ENCODE results near the gene GDAP2. TPM values are rescaled to one million over a fixed set of nuclear protein-coding genes. Genes with fewer than 3 reads are reported as not detected.

GDAP2 gene
- total RNA-seq, 1 donor from 2014 or later, result 21.5 TPM

DNA sequence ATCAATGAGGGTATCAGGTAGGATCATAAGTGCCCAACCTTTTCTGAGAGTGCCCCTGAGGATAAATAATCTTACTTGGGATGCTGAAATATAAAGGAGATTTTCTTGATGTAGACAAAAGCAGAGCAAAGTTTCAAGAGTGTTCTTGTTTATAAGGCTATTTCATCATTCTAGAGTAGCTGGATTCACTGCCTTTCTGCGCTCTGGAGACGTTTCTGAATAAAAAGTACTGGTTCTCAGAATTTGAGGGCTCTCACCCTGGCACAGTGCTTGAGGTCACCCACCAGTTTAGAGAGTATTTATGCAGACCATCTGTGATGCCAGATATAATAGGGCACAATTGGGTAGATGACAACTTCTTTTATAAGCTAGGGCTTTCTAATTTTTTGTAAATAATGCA lies 103.3 kb downstream of the GDAP2 start:
- TF ChIP-seq, protein P1, sequence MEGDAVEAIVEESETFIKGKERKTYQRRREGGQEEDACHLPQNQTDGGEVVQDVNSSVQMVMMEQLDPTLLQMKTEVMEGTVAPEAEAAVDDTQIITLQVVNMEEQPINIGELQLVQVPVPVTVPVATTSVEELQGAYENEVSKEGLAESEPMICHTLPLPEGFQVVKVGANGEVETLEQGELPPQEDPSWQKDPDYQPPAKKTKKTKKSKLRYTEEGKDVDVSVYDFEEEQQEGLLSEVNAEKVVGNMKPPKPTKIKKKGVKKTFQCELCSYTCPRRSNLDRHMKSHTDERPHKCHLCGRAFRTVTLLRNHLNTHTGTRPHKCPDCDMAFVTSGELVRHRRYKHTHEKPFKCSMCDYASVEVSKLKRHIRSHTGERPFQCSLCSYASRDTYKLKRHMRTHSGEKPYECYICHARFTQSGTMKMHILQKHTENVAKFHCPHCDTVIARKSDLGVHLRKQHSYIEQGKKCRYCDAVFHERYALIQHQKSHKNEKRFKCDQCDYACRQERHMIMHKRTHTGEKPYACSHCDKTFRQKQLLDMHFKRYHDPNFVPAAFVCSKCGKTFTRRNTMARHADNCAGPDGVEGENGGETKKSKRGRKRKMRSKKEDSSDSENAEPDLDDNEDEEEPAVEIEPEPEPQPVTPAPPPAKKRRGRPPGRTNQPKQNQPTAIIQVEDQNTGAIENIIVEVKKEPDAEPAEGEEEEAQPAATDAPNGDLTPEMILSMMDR (IDR thresholded peaks at IDR 0.05; ENCODE audit: unreplicated experiment), result no peak
- H3K27ac Mint-ChIP-seq (ENCODE audit: unreplicated experiment), result no peak overlapping the region
- H3K36me3 Mint-ChIP-seq (ENCODE audit: low read depth, unreplicated experiment), result peaks cover 4% of the 10 kb centered on the region
- peaks cover 3% of the 10 kb centered on the region for H3K27me3 Mint-ChIP-seq (ENCODE audit: unreplicated experiment)
- DNase-seq (ENCODE audit: low spot score), result no peak
- no peaks in the 10 kb centered on the region for H3K9me3 Mint-ChIP-seq (ENCODE audit: unreplicated experiment)
- no peaks in the 10 kb centered on the region for H3K4me1 Mint-ChIP-seq (ENCODE audit: unreplicated experiment)
- no peak overlapping the region for H3K4me3 Mint-ChIP-seq (ENCODE audit: unreplicated experiment)

DNA sequence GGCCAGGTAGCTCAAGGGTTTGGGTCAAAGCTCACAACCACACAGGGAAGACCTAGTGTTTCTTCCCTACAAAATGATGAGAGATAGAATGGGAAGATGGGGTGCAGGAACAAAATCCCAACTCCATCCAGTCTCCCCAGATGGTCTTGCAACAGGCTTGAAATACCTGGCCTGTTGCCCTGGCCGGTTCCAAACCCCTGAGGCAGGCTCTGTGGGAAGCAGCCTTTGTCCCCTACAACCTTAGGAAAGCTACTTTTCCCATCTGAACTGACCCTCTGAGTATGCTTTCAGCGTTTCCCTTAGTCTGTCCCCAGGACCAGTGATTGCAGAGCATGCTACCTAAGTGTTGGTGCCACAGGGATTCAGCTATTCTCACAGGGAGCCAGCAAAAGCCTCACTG lies 104.0 kb downstream of the GDAP2 start:
- TF ChIP-seq, protein P1 (IDR thresholded peaks at IDR 0.05; ENCODE audit: unreplicated experiment), result no peak
- Mint-ChIP-seq H3K9me3 (ENCODE audit: unreplicated experiment) (no peaks in the 10 kb centered on the region), H3K4me1 (ENCODE audit: unreplicated experiment) (no peaks in the 10 kb centered on the region), H3K4me3 (ENCODE audit: unreplicated experiment) (no peak overlapping the region), H3K27ac (ENCODE audit: unreplicated experiment) (no peak overlapping the region), H3K27me3 (ENCODE audit: unreplicated experiment) (peaks cover 3% of the 10 kb centered on the region), H3K36me3 (ENCODE audit: low read depth, unreplicated experiment) (peaks cover 4% of the 10 kb centered on the region)
- no peak for DNase-seq (ENCODE audit: low spot score)

DNA sequence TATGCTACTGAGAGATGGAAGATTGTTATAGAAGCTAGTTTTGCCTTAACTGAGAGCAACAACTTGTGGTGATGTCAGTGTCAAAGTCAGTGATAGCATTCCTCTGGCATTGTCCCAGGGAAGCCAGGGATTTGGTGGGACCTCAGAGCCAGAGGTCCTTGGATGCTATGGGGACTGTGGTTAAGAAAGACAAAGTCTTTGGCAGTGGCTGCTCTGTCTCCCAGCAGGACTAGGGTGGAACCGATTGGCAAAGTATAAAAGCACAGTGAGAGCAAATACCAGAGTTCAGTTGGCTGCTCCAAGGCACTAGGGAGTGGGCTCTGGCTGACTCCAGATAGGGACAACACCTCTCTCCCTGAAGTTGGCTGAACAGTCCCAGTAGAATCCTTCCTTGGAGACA lies 104.8 kb downstream of the GDAP2 start:
- no peak for DNase-seq (ENCODE audit: low spot score)
- H3K27me3 Mint-ChIP-seq (ENCODE audit: unreplicated experiment), result peaks cover 3% of the 10 kb centered on the region
- TF ChIP-seq, protein P1 (IDR thresholded peaks at IDR 0.05; ENCODE audit: unreplicated experiment), result no peak
- H3K9me3 Mint-ChIP-seq (ENCODE audit: unreplicated experiment), result no peaks in the 10 kb centered on the region
- no peak overlapping the region for H3K27ac Mint-ChIP-seq (ENCODE audit: unreplicated experiment)
- no peak overlapping the region for H3K4me3 Mint-ChIP-seq (ENCODE audit: unreplicated experiment)
- H3K4me1 Mint-ChIP-seq (ENCODE audit: unreplicated experiment), result no peaks in the 10 kb centered on the region
- peaks cover 4% of the 10 kb centered on the region for H3K36me3 Mint-ChIP-seq (ENCODE audit: low read depth, unreplicated experiment)

- no peak overlapping the region for H3K27ac Mint-ChIP-seq (ENCODE audit: unreplicated experiment)
Measured at GRCh38 chr1:117821774-117822482, 107.5 kb downstream of the GDAP2 start.

DNA sequence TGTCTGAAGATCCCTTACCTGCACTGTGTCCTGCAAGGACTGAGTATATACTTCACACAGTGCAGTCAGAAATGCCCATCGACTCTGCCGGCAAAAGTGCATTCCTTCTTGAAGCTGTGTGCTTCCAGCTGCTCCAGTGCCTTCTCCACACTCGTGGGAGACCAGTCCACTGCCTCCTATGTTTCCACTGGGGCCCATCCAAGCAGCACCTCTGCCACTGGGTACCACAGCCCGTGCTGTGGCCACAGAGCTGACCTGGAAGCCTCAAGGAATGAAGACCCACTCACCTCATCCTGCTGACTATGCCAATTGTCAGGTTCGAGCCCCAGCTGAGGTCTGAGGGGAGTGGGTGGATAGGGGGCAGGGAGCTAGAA lies 108.1 kb downstream of the GDAP2 start:
- Mint-ChIP-seq H3K36me3 (ENCODE audit: low read depth, unreplicated experiment) (peaks cover 4% of the 10 kb centered on the region), H3K4me3 (ENCODE audit: unreplicated experiment) (no peak overlapping the region), H3K4me1 (ENCODE audit: unreplicated experiment) (no peaks in the 10 kb centered on the region), H3K27ac (ENCODE audit: unreplicated experiment) (no peak overlapping the region), H3K9me3 (ENCODE audit: unreplicated experiment) (no peaks in the 10 kb centered on the region), H3K27me3 (ENCODE audit: unreplicated experiment) (peaks cover 2% of the 10 kb centered on the region)
- TF ChIP-seq, protein P1 (IDR thresholded peaks at IDR 0.05; ENCODE audit: unreplicated experiment), result no peak
- DNase-seq (ENCODE audit: low spot score), result no peak

More at GRCh38 chr1:117821774-117822482, 107.5 kb downstream of the GDAP2 start:
- H3K4me3 Mint-ChIP-seq (ENCODE audit: unreplicated experiment), result no peak overlapping the region
- no peaks in the 10 kb centered on the region for H3K9me3 Mint-ChIP-seq (ENCODE audit: unreplicated experiment)
- TF ChIP-seq, protein P1 (IDR thresholded peaks at IDR 0.05; ENCODE audit: unreplicated experiment), result no peak
- H3K27me3 Mint-ChIP-seq (ENCODE audit: unreplicated experiment), result peaks cover 2% of the 10 kb centered on the region
- H3K4me1 Mint-ChIP-seq (ENCODE audit: unreplicated experiment), result no peaks in the 10 kb centered on the region
- DNase-seq (ENCODE audit: low spot score), result no peak
- H3K36me3 Mint-ChIP-seq (ENCODE audit: low read depth, unreplicated experiment), result peaks cover 4% of the 10 kb centered on the region

All from endothelial cell (in vitro differentiated cells).